GM19324 (cell line): ENCODE data around the gene ACOX3.
"Not testable (repeated sequence)": the region's sequence is repeated elsewhere in the genome, so short reads cannot be mapped to it uniquely, and the experiment has no call there.

Source experiments
- ATAC-seq: cut with Tn5 transposase; IDR thresholded peaks from one replicate; pipeline ENCODE4 v1.9.1; 2021; ENCODE audit warnings: mild to moderate bottlenecking, moderate library complexity; ENCODE audit not compliant: unreplicated experiment, low FRiP score

ACOX3 gene

DNA sequence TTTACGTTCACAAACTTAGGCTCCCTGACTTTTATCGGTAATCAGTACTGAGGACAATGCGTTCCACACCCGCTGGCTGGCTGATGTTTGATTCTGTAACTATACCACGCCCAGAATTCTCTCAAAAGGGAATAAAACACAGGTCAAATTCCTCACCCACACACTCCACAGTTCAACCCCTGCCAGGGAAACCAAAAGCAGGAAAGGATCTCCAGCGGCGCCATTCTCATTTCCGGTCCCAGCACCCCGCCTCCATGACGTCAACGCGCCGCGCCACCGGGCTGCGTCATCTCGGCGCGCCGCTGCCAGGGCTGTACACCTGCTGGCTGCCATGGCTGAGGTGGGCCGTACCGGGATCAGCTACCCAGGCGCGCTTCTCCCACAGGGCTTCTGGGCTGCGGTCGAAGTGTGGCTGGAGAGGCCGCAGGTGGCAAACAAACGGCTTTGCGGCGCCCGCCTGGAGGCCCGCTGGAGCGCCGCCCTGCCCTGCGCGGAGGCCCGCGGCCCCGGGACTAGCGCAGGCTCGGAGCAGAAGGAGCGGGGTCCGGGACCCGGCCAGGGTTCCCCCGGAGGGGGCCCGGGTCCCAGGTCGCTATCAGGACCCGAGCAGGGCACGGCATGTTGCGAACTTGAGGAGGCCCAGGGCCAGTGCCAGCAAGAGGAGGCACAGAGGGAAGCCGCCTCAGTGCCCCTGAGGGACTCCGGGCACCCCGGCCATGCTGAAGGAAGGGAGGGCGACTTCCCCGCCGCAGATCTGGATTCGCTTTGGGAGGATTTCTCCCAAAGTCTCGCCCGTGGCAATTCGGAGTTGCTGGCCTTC, at the start of gene ACOX3, which contains the start of gene TRMT44:
TSS of gene ACOX3 (minus strand) at position 232 of the 820 bp plus-strand sequence. CDS start 24,202 bp downstream, outside the sequence.
TSS of gene TRMT44 (plus strand) at position 286 of the 820 bp plus-strand sequence. CDS start at position 332, 46 bp downstream.
- peak; percentile 90 for ATAC-seq

DNA sequence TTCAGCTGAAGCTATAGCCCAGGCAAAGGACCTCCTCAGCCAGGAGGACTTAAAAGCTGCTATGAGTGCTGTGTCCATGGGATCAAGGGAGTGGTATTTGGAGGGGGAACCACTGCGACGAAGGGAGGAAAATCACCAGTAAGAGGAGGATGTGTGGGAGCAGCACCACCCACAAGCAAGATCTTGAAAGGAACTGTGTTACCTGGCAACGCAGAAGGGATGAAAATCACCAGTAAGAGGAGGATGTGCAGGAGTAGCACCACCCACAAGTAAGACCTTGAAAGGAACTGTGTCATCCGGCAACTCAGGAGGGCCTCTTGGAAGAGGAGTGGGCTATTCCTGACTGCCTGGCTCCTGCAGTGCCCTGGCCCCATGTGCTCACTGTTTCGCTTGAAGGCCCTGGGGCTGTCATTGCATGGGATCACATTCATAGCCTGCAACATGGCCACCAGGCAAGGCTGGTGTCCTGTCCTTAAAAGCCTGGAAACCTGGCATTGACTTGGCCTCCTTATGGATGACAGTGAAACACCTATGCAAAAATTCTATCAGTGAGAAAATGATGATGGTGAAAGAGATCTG, 48.4 kb upstream of the ACOX3 start:
- ATAC-seq, result no peak

DNA sequence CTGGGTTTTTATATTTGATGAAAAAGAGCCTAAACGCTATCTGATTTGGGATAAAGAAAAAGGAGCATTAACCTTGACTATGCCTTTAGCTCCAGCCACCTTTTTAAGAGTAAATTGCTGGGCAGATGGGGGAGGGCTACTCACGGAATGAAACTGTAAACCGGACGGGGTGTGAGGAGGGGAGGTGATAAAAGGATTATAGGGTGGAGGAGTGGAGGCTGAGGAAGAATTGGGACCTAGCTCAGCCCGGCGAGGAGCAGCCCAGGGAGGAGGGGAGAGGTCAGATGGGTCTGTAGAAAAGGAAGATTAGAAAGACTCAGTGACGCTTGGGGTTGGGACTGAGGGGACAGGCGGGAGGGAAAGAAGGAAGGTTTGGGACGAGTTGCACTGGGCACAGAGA, 46.1 kb upstream of the ACOX3 start:
- not testable (repeated sequence) for ATAC-seq

DNA sequence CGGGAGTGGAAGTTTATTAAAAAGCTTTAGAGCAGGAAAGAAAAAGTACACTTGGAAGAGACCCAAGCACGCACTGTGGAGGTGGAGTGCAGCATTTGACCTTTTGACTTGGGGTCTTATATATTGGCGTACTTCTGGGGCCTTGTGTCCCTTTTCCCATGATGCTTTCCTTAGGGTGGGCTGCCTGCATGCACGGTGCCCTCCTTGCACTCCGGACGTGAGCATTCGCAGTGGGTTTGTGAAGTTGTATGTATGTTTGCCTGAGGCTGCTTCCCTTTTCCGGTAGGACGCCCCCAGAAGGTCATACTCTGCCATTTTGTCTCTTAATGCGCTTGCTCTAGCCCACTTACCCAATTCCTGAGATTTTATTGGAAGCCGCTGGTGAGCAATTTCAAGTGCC, 39.7 kb upstream of the ACOX3 start:
- ATAC-seq, result no peak

DNA sequence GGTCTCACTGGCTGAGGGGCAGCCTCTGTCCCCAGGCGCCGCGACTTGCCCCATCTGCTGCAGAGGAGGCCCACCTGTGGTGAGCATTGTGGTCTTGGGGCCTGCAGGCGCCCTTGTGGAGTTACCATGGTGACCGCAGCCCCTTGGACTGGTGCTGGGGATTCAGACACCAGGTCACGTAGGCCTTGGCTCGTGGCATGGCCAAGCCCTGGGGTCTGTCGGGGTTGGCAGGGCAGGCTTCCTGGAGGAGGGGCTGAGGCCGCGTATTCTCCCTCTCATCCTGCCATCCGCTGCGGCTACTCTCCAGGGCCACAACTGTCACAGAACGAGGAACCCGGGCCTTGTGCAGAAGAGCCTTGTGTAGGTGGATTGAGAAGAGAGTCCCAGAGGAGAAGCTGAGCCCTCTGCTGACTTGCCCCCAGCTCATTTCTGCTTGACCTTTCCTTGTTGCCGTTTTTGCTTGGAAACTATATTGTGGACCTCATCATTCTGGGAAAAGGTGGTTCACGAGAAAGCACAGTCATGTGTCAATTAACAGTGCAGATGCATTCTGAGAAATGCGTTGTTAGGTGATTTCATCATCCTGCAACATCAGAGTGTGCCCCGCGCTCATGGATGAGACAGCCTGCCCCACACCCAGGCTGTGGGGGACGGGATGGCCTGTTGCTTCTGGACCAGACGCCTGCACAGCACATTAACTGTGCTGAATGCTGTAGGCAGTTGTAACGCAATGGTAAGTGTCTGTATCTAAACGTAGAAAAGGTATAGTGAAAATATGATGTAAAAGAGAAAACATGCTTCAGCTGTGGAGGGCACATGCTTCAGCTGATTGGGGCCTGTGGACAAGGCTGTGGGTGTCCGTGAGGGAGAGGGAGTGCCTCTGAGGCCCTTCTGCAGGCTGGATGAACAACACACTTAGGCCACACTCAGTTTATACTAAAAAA, 38.5 kb upstream of the ACOX3 start:
- no peak for ATAC-seq

- no peak for ATAC-seq
Measured at GRCh38 chr4:8478371-8478770, 37.8 kb upstream of the ACOX3 start.

DNA sequence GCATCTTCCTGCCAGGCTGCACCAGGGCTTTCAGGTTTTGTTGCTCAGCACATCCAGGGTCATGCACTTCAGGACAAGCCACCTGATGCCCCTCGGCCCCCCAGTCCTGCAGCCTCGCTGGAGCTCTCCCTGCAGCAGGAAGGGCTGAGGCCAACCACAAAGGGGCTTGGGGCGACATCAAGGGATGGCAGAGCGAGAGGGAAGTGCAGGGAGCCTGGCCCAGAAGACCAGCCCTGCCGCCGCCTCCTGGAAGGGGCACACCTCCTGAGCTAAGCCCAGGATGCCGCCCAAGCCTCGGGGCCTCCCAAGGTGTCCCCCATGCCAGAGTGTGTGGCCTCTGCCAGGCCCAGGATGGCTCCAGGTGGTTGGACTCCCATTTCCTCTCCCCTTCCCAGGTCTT, 37.2 kb upstream of the ACOX3 start:
- ATAC-seq, result no peak

- ATAC-seq, result no peak
Measured at GRCh38 chr4:8477095-8477635, 36.6 kb upstream of the ACOX3 start.

DNA sequence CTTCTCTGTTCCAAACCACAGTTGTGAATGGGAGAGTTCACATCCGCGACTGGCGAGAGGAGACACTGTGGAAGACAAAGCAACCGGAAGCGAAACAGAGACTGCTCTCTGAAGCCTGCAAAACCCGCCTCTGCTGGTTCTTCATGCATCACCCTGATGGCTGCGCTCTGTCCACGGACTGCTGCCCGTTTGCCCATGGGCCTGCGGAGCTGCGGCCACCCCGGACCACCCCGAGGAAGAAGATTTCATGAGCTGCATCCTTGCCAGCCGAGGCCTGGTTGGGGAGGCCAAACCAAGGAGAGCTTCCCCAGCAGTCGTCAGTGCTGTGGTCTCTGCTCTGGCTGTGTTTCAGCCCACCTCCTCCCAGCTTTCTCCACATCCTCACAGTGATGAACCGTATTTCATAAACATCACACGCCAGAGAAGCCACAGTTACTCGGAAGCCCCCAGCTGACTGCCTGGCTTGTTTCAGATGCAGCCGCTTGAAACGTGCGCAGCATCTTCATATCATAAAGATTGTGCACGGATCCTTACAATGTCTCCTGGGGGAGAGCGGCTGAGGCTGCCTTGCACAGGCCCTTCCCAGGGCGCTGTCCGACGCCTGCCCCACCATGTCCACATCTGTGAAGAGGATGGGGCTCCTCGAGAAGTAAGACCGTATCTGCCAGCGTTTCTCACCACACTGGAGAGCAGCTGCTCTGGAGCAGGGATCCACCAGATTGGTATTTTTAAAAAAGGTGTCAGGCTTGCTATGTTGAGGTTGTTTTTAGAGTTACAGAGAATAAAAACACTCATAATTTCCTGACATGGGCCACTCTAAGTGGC, 35.4 kb upstream of the ACOX3 start:
- ATAC-seq, result no peak

- no peak for ATAC-seq
Measured at GRCh38 chr4:8474856-8475255, 34.3 kb upstream of the ACOX3 start.

GRCh38 chr4:8473920-8474590, 33.5 kb upstream of the ACOX3 start:
- no peak for ATAC-seq

DNA sequence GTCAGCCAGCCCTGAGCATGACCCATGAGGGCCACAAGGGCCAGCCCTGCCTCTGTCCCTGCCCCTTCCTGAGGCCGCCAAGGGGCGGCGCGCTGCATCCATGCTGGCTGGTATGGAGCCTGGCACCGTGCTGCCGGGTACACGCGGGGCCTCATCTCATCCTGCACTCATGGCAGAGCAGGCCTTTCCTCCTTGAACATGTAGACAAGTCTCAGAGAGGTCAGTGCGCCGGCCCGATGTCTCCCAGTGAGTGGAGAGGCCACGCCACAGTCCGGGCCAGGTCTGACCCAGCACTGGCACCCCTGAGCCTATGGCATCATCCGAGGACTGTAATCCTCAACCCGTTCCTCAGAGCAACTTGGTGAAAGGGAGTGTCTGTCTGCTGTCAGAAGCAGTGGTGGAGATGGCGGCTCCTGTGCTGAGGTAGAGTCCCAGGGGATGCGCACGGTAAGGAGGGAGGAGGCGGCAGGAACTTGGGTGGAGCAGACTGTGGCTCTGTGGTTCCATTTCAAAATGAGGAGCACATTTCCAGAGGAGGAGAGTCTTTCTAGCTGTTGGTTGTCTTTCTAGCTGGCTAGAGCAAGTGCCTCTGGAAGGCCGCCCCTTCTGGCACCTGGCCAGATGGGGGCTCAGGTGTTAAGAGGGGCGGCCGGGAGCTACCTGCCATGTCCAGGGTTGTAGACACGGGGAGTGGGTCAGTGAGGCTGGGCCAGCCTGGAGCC, 32.8 kb upstream of the ACOX3 start:
- ATAC-seq, result no peak

DNA sequence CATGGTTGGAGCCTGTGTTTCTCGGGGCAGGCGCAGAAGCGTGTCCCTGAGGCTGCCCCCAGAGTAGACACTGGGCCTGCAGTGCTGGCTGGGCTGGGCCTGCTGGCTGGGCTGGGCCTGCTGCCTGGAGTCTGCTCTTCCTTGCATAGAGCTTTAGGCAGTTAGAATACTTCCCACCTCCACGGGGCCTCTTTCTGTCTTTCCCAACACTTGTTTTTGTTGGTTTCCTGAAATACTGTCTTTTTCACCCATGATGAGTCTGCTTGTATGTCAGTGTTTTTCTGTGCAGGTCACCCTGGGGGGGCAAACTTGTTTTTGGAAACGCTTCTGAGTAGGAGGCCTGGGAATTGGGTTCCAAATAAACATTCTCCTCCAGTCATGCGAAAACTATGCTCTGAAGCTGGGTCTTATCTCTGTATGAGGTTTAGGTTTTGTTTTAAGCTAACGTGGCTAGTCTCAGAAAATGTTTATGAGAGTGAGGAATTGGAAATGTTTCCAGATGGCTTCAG, 32.2 kb upstream of the ACOX3 start:
- ATAC-seq, result no peak

DNA sequence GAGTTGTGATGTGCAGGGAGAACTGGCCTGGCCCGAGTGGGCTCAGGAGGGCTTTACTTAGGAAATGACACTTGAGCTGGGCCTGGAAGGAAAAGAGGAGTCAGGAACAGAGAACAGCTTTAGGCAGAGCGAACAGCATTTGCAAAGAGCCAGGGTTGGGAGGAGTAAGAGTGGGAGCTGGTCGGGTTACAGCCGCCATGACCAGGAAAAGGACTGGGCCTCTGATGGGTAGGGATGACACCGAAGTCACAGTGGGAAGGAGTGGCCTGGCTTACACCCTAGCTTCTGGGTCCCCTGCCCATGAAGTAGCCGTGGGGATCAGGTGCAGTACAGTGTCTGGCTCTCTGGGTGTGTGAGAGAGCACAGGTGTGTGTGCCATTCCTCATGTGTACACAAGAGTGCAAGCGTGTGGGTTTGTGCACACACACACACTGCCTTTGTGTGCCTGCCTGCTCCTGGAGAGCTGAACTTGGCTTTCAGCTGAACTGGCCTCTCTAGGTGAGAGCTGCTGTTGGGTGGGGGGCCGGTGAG, 31.7 kb upstream of the ACOX3 start:
- ATAC-seq, result no peak

GRCh38 chr4:8471211-8471875, 30.8 kb upstream of the ACOX3 start:
- no peak for ATAC-seq

DNA sequence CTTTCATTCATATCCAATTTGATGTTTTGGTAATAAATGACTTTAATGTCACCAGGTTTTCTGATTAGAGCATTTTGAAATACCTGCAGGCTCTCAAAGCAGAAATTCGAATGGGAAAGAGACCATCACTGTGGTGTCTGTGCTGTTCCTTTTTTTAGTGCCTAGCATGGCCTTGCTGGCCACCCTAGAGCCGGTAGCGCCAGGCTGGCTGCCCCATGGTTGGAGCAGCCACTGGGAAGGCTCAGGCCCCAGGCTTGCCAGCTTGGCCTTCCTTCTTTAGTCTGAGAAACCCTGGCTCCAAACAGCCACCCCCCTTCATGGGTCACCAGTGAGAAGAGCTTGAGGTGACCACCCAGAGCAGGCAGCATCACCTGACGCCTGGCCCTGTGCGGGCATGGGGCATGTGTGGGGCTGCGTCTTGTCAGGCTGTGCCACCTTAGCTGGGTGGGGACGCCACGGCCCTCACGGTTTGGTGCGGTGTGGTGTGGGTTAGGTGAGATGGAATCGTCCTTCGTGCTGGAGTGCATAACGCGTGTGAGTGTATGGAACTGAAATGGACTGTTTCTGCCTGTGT, 30.0 kb upstream of the ACOX3 start:
- ATAC-seq, result no peak

DNA sequence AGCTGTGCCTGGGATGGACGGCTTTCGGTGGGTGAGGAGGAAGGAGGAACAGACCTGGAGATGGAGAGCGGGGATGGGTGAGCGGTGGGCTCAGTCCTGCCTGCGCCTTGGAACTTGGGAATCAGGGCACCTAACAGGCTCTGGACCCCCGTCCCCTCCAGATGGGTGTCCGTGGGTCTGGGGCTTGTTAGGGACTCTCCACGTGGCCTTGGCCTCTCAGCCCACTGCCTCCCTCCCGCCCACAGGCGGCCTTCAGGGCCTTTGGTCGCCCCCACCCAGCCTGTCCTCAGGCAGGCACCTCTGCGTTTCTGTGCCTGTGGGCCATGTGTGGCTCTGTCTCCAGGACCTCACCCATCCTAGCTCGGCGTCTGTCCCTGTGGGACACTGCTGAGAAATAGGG, 29.0 kb upstream of the ACOX3 start:
- no peak for ATAC-seq
